Right atrium auricular region (tissue), 2 donors: ENCODE measurements around the gene NGFR. TPM values are rescaled to one million over a fixed set of nuclear protein-coding genes. Genes with fewer than 3 reads are reported as not detected.

Experiments used
- DNase-seq: peaks from one replicate; pipeline ENCODE4 v3.0.0-alpha.2; 2019; ENCODE audit warnings: low spot score
- H3K27ac ChIP-seq, 2 donors: fragments of 200-600 bp; sonication (generic); 1 replicate in 1 of 2; 2 replicates in 1 of 2; pipeline ENCODE4 v1.5.1; 2016 to 2019
- H3K27me3 ChIP-seq, 2 donors: fragments of 200-600 bp; sonication (generic); one replicate each; pipeline versions ENCODE4 v1.5.1 to v1.6.0; 2017 to 2019
- H3K36me3 ChIP-seq: fragments of 200-600 bp; sonication (generic); one replicate; pipeline ENCODE4 v1.5.1; 2016
- H3K4me1 ChIP-seq, 2 donors: fragments of 200-600 bp; sonication (generic); one replicate each; pipeline versions ENCODE4 v1.5.1 to v1.6.0; 2017 to 2019
- H3K4me3 ChIP-seq, 2 donors: fragments of 200-600 bp; sonication (generic); 1 replicate in 1 of 2; 2 replicates in 1 of 2; pipeline ENCODE4 v1.5.1; 2017 to 2019; ENCODE audit warnings: mild to moderate bottlenecking in 1 of 2, moderate library complexity in 1 of 2
- H3K9me3 ChIP-seq, 2 donors: fragments of 200-600 bp; sonication (generic); one replicate each; pipeline ENCODE4 v1.5.1; 2019
- CTCF ChIP-seq, 2 donors: fragments of 200-600 bp; sonication (generic); IDR thresholded peaks; one replicate each; pipeline ENCODE4 v1.5.1; 2019; ENCODE audit warnings: antibody characterized with exemption in 2 of 2
- total RNA-seq, 2 donors: library from RNA; depleted of rRNA; stranded (reverse); fragments of >200 nt; gene quantifications; one replicate each; pipeline ENCODE4 v1.1.0, GENCODE V29; 2016

The NGFR gene
- total RNA-seq, 2 donors from 2014 or later = 13.9 to 16.7 TPM

- peaks cover 0 to 7% of the 10 kb centered on the region in 2 donors for H3K4me1 ChIP-seq
- H3K27ac ChIP-seq = no peak overlapping the region
- no peak overlapping the region for H3K4me3 ChIP-seq
- TF ChIP-seq CTCF (IDR thresholded peaks at IDR 0.05) = no peak
- H3K27me3 ChIP-seq = no peaks in the 10 kb centered on the region
- H3K9me3 ChIP-seq = peaks cover 0 to 10% of the 10 kb centered on the region in 2 donors
- H3K36me3 ChIP-seq = no peaks in the 10 kb centered on the region
- no peak for DNase-seq
Observed at GRCh38 chr17:49543860-49544259, 48.8 kb downstream of the NGFR start.

GRCh38 chr17:49545007-49545660 lies 50.0 kb downstream of the NGFR start:
- H3K4me3 ChIP-seq = no peak overlapping the region
- peaks cover 0 to 7% of the 10 kb centered on the region in 2 donors for H3K4me1 ChIP-seq
- H3K9me3 ChIP-seq = peaks cover 0 to 9% of the 10 kb centered on the region in 2 donors
- no peaks in the 10 kb centered on the region for H3K36me3 ChIP-seq
- no peak for DNase-seq
- no peak overlapping the region for H3K27ac ChIP-seq
- TF ChIP-seq CTCF (IDR thresholded peaks at IDR 0.05) = no peak
- no peaks in the 10 kb centered on the region for H3K27me3 ChIP-seq

GRCh38 chr17:49545806-49546545 lies 50.9 kb downstream of the NGFR start:
- Histone ChIP-seq H3K27ac (no peak overlapping the region), H3K36me3 (no peaks in the 10 kb centered on the region), H3K9me3 (peaks cover 0 to 5% of the 10 kb centered on the region in 2 donors), H3K4me3 (no peak overlapping the region), H3K4me1 (peaks cover 0 to 7% of the 10 kb centered on the region in 2 donors), H3K27me3 (no peaks in the 10 kb centered on the region)
- TF ChIP-seq CTCF (IDR thresholded peaks at IDR 0.05) = no peak
- no peak for DNase-seq

GRCh38 chr17:49546546-49547535 lies 51.7 kb downstream of the NGFR start:
- TF ChIP-seq CTCF (IDR thresholded peaks at IDR 0.05) = no peak
- no peak overlapping the region for H3K4me3 ChIP-seq
- H3K27ac ChIP-seq = no peak overlapping the region

GRCh38 chr17:49547566-49547965 lies 52.5 kb downstream of the NGFR start:
- Histone ChIP-seq H3K4me1 (peaks cover 0 to 7% of the 10 kb centered on the region in 2 donors), H3K27me3 (no peaks in the 10 kb centered on the region), H3K9me3 (no peaks in the 10 kb centered on the region), H3K4me3 (no peak overlapping the region), H3K27ac (no peak overlapping the region), H3K36me3 (no peaks in the 10 kb centered on the region)
- no peak for DNase-seq
- TF ChIP-seq CTCF (IDR thresholded peaks at IDR 0.05) = no peak

More at GRCh38 chr17:49546546-49547535, 51.7 kb downstream of the NGFR start:
- Histone ChIP-seq H3K9me3 (no peaks in the 10 kb centered on the region), H3K36me3 (no peaks in the 10 kb centered on the region), H3K4me1 (peaks cover 0 to 7% of the 10 kb centered on the region in 2 donors), H3K27me3 (no peaks in the 10 kb centered on the region)
- no peak for DNase-seq
